ENCODE results near the gene SPINT2. TPM values are rescaled to one million over a fixed set of nuclear protein-coding genes. Genes with fewer than 3 reads are reported as not detected.

The SPINT2 gene
- polyA plus RNA-seq, 1 donor (not counting 4 experiments of a cell fraction or from before 2014, with no cell fraction given), result 363 TPM

- FAIRE-seq (peak; percentile 96), DNase-seq (ENCODE audit: low read depth, low spot score) (no peak)
- H3K27ac ChIP-seq (ENCODE audit: control insufficient read depth, insufficient read depth, low read length), result peak overlapping the region; percentile 95
- H3K79me2 ChIP-seq (ENCODE audit: control insufficient read depth, insufficient read depth, low read length), result peaks cover 77% of the 10 kb centered on the region
- peaks cover 8% of the 10 kb centered on the region for H3K9me1 ChIP-seq (ENCODE audit: control insufficient read depth, extremely low read depth, insufficient read depth, low read length)
- H3K4me2 ChIP-seq (ENCODE audit: control insufficient read depth, extremely low read depth, insufficient read depth, low read depth, low read length), result peak overlapping the region; percentile 99
- H3K4me1 ChIP-seq (ENCODE audit: control insufficient read depth, extremely low read depth, insufficient read depth, low read length), result peaks cover 43% of the 10 kb centered on the region
- H2AFZ ChIP-seq (ENCODE audit: control insufficient read depth, low read length), result no peak overlapping the region
- H3K9ac ChIP-seq (ENCODE audit: control insufficient read depth, extremely low read depth, insufficient read depth, low read length), result peak overlapping the region; percentile 93
- H3K36me3 ChIP-seq (ENCODE audit: control insufficient read depth in 2 of 2, extremely low read depth in 1 of 2, insufficient read depth in 2 of 2, low read length in 2 of 2), result peaks cover 3 to 15% of the 10 kb centered on the region in 2 experiments
- H3K4me3 ChIP-seq (ENCODE audit: control insufficient read depth in 2 of 3, extremely low read depth in 1 of 3, insufficient read depth in 2 of 3, low read depth in 1 of 3, low read length in 3 of 3), result peak overlapping the region; percentile 90 to 99 (median 96)
- dilution Hi-C loops (cut with MboI; ENCODE audit: extremely low pct_ligation_motif_present, low sequenced_read_pairs), result no loop called here
- TF ChIP-seq EZH2 (IDR thresholded peaks at IDR 0.05; ENCODE audit: low read length) (no peak), CTCF (optimal IDR thresholded peaks at IDR 0.05 in 1 of 3, IDR thresholded peaks at IDR 0.05 in 1 of 3, conservative IDR thresholded peaks at IDR 0.05 in 1 of 3; ENCODE audit: extremely low read depth in 1 of 3, insufficient read depth in 2 of 3, low read length in 3 of 3) (no peak)
- H4K20me1 ChIP-seq (ENCODE audit: control insufficient read depth, extremely low read depth, insufficient read depth, low read length), result peaks cover 35% of the 10 kb centered on the region
- no peaks in the 10 kb centered on the region for H3K9me3 ChIP-seq (ENCODE audit: control insufficient read depth, low read depth, low read length)
- H3K27me3 ChIP-seq (ENCODE audit: control insufficient read depth, extremely low read depth, insufficient read depth, low read length), result no peaks in the 10 kb centered on the region
These were observed 2.7 kb downstream of the SPINT2 start for GRCh38 chr19:38266981-38267597.

GRCh38 chr19:38267761-38268483 is 3.5 kb downstream of the SPINT2 start:
- Histone ChIP-seq H4K20me1 (ENCODE audit: control insufficient read depth, extremely low read depth, insufficient read depth, low read length) (peaks cover 35% of the 10 kb centered on the region), H3K79me2 (ENCODE audit: control insufficient read depth, insufficient read depth, low read length) (peaks cover 85% of the 10 kb centered on the region), H3K27ac (ENCODE audit: control insufficient read depth, insufficient read depth, low read length) (peak overlapping the region; percentile 95), H3K36me3 (ENCODE audit: control insufficient read depth in 2 of 2, extremely low read depth in 1 of 2, insufficient read depth in 2 of 2, low read length in 2 of 2) (peaks cover 3 to 15% of the 10 kb centered on the region in 2 experiments), H3K27me3 (ENCODE audit: control insufficient read depth, extremely low read depth, insufficient read depth, low read length) (no peaks in the 10 kb centered on the region), H2AFZ (ENCODE audit: control insufficient read depth, low read length) (no peak overlapping the region), H3K4me1 (ENCODE audit: control insufficient read depth, extremely low read depth, insufficient read depth, low read length) (peaks cover 43% of the 10 kb centered on the region), H3K9me1 (ENCODE audit: control insufficient read depth, extremely low read depth, insufficient read depth, low read length) (peaks cover 8% of the 10 kb centered on the region), H3K4me3 (ENCODE audit: control insufficient read depth in 2 of 3, extremely low read depth in 1 of 3, insufficient read depth in 2 of 3, low read depth in 1 of 3, low read length in 3 of 3) (peak overlapping the region; percentile 90 to 99 (median 96)), H3K9me3 (ENCODE audit: control insufficient read depth, low read depth, low read length) (no peaks in the 10 kb centered on the region), H3K9ac (ENCODE audit: control insufficient read depth, extremely low read depth, insufficient read depth, low read length) (peak overlapping the region; percentile 93), H3K4me2 (ENCODE audit: control insufficient read depth, extremely low read depth, insufficient read depth, low read depth, low read length) (peak overlapping the region; percentile 99)
- FAIRE-seq (peak; percentile 39), DNase-seq (ENCODE audit: low read depth, low spot score) (no peak)
- dilution Hi-C loops (cut with MboI; ENCODE audit: extremely low pct_ligation_motif_present, low sequenced_read_pairs), result no loop called here
- TF ChIP-seq CTCF (optimal IDR thresholded peaks at IDR 0.05 in 1 of 3, IDR thresholded peaks at IDR 0.05 in 1 of 3, conservative IDR thresholded peaks at IDR 0.05 in 1 of 3; ENCODE audit: extremely low read depth in 1 of 3, insufficient read depth in 2 of 3, low read length in 3 of 3) (no peak), EZH2 (IDR thresholded peaks at IDR 0.05; ENCODE audit: low read length) (no peak)

Data from keratinocyte (primary cell).